GM18507 (cell line): Measurements from ENCODE around the gene IQSEC1.

Experiments
- DNase-seq: peaks from one replicate; pipeline ENCODE4 v3.0.0; 2011; ENCODE audit warnings: low read depth; ENCODE audit not compliant: insufficient read length; ENCODE audit errors: extremely low spot score
- FAIRE-seq: peaks from 2 replicates; lab custom pipeline; 2011; peaks lifted over from hg19 to GRCh38; lab: Jason Lieb, UNC

IQSEC1 gene

GRCh38 chr3:12935023-12935860, 138.0 kb downstream of the IQSEC1 start:
- DNase-seq: no peak
- no peak for FAIRE-seq

- no peak for FAIRE-seq
- no peak for DNase-seq
Observed at GRCh38 chr3:12934431-12934830, 138.8 kb downstream of the IQSEC1 start.

GRCh38 chr3:12933901-12934300, 139.3 kb downstream of the IQSEC1 start:
- DNase-seq: no peak
- FAIRE-seq: no peak

GRCh38 chr3:12932754-12933153, 140.5 kb downstream of the IQSEC1 start:
- no peak for FAIRE-seq
- DNase-seq: no peak

- FAIRE-seq (no peak), DNase-seq (no peak)
Observed at GRCh38 chr3:12932347-12932746, 140.9 kb downstream of the IQSEC1 start.

- FAIRE-seq: no peak
- DNase-seq: no peak
Observed at GRCh38 chr3:12931273-12931905, 141.8 kb downstream of the IQSEC1 start.

- DNase-seq (no peak), FAIRE-seq (no peak)
Observed at GRCh38 chr3:12929801-12930200, 143.4 kb downstream of the IQSEC1 start.

- FAIRE-seq: no peak
Observed at GRCh38 chr3:12926660-12927059, 146.6 kb downstream of the IQSEC1 start.

GRCh38 chr3:12925648-12926047, 147.6 kb downstream of the IQSEC1 start:
- DNase-seq (no peak), FAIRE-seq (no peak)

More at GRCh38 chr3:12926660-12927059, 146.6 kb downstream of the IQSEC1 start:
- DNase-seq: no peak

- DNase-seq (peak; percentile 43), FAIRE-seq (peak; percentile 45)
Observed at GRCh38 chr3:12924437-12924836, 148.8 kb downstream of the IQSEC1 start.

- no peak for DNase-seq
- FAIRE-seq: no peak
Observed at GRCh38 chr3:12922881-12923431, 150.3 kb downstream of the IQSEC1 start.

GRCh38 chr3:12922306-12922705, 150.9 kb downstream of the IQSEC1 start:
- FAIRE-seq: no peak
- no peak for DNase-seq

GRCh38 chr3:12921736-12922135, 151.5 kb downstream of the IQSEC1 start:
- DNase-seq: no peak
- no peak for FAIRE-seq

GRCh38 chr3:12920967-12921366, 152.3 kb downstream of the IQSEC1 start:
- no peak for DNase-seq
- no peak for FAIRE-seq

GRCh38 chr3:12919205-12919604, 154.0 kb downstream of the IQSEC1 start:
- FAIRE-seq (no peak), DNase-seq (no peak)

GRCh38 chr3:12918231-12918630, 155.0 kb downstream of the IQSEC1 start:
- FAIRE-seq: no peak
- no peak for DNase-seq

GRCh38 chr3:12916159-12916558, 157.1 kb downstream of the IQSEC1 start:
- no peak for DNase-seq
- peak; percentile 56 for FAIRE-seq

- FAIRE-seq (no peak), DNase-seq (no peak)
Observed at GRCh38 chr3:12914088-12914487, 159.1 kb downstream of the IQSEC1 start.

- no peak for DNase-seq
- no peak for FAIRE-seq
Observed at GRCh38 chr3:12911881-12912415, 161.3 kb downstream of the IQSEC1 start.

GRCh38 chr3:12910356-12911099, 162.7 kb downstream of the IQSEC1 start:
- DNase-seq (no peak), FAIRE-seq (no peak)
